ENCODE data around the gene RRP15. TPM values are rescaled to one million over a fixed set of nuclear protein-coding genes. Genes with fewer than 3 reads are reported as not detected.

RRP15 gene
- total RNA-seq, 1 experiment from 2014 or later, result 25.5 TPM

DNA sequence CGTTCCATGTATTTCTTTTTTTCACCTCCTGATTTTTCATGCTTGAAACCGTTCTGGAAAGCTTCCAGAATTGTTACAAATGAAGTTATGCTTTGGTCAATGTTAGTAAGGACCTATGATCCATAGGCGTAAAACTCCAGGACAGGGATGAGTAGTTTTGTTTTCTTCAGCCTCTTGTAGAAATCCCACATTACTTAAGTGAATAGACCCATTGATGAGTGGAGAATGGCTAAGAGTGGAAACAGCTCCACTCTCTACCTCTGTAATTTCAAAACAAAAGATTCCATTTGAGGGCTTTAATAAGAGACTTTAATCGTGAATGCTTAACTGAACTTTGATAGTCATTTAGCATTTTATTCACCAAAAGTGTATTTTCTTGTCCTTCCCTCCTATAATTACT, 57.0 kb downstream of the RRP15 start:
- H3K36me3 ChIP-seq (ENCODE audit: control insufficient read depth in 1 of 2, insufficient read depth in 2 of 2, low read length in 2 of 2), result no peaks in the 10 kb centered on the region
- H3K9ac ChIP-seq (ENCODE audit: low read length), result no peak overlapping the region
- H3K27me3 ChIP-seq (ENCODE audit: insufficient read depth, low read length), result no peaks in the 10 kb centered on the region
- ATAC-seq (no peak), DNase-seq (ENCODE audit: low read depth, low spot score) (no peak)
- no peak overlapping the region for H3K4me3 ChIP-seq (replicated peaks in 1 of 2; ENCODE audit: low read depth in 1 of 2, low read length in 2 of 2)
- TF ChIP-seq RAD21 (IDR thresholded peaks at IDR 0.05; ENCODE audit: low read depth) (no peak), SRF (IDR thresholded peaks at IDR 0.05; ENCODE audit: low read depth) (no peak), SP1 (IDR thresholded peaks at IDR 0.05; ENCODE audit: low read depth) (no peak), FOSL1 (IDR thresholded peaks at IDR 0.05; ENCODE audit: low read depth) (no peak), ZBTB33 (IDR thresholded peaks at IDR 0.05; ENCODE audit: extremely low read depth, insufficient replicate concordance, low read length) (no peak), POLR2A (IDR thresholded peaks at IDR 0.05; ENCODE audit: borderline replicate concordance, extremely low read depth, insufficient read depth, insufficient read length) (no peak), ZFX (IDR thresholded peaks at IDR 0.05) (no peak), EGR1 (IDR thresholded peaks at IDR 0.05; ENCODE audit: low read depth) (no peak), JUND (IDR thresholded peaks at IDR 0.05) (no peak), YY1 (IDR thresholded peaks at IDR 0.05; ENCODE audit: extremely low read depth, insufficient replicate concordance, low read depth, low read length) (no peak)
- TF ChIP-seq, protein P1, sequence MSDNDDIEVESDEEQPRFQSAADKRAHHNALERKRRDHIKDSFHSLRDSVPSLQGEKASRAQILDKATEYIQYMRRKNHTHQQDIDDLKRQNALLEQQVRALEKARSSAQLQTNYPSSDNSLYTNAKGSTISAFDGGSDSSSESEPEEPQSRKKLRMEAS (IDR thresholded peaks at IDR 0.05), result no peak
- H3K9me3 ChIP-seq (ENCODE audit: control insufficient read depth in 1 of 2, insufficient read depth in 1 of 2, low read depth in 1 of 2, low read length in 2 of 2), result no peaks in the 10 kb centered on the region
- peaks cover 0 to 8% of the 10 kb centered on the region in 2 experiments; a peak in 2 of 4 replicates for H3K4me1 ChIP-seq (ENCODE audit: control insufficient read depth in 1 of 2, insufficient read depth in 2 of 2, low read length in 2 of 2)
- ChIA-PET CTCF (no interaction called here), POLR2A (no interaction called here), RAD21 (ENCODE audit: low non-redundant PET in 1 of 2, low total read pairs in 2 of 2, uncharacterized antibody in 2 of 2, unreplicated experiment in 2 of 2) (no interaction called here)
- intact Hi-C loops (cut with micrococcal nuclease), result no loop called here
- H3K9me2 ChIP-seq (ENCODE audit: insufficient read depth), result no peaks in the 10 kb centered on the region
- H2AFZ ChIP-seq (ENCODE audit: low read depth, low read length, poor library complexity, severe bottlenecking), result no peak overlapping the region
- H3K79me2 ChIP-seq (ENCODE audit: insufficient read depth, low read length), result no peaks in the 10 kb centered on the region
- BruUV-seq (replicated peaks), result no TSS peak
- H3K4me2 ChIP-seq (ENCODE audit: low read length), result no peak overlapping the region
- no peaks in the 10 kb centered on the region for H4K20me1 ChIP-seq (ENCODE audit: insufficient read depth)
- H3K27ac ChIP-seq (ENCODE audit: low read depth, low read length), result no peak overlapping the region
